GM04503 (cell line): ENCODE measurements around the gene CCL27.
"Not testable (repeated sequence)": the region's sequence is repeated elsewhere in the genome, so short reads cannot be mapped to it uniquely, and the experiment has no call there.

ENCODE experiments used
- DNase-seq: peaks from one replicate; pipeline ENCODE4 v3.0.0-alpha.2; 2012; ENCODE audit warnings: low read depth

The CCL27 gene

DNA sequence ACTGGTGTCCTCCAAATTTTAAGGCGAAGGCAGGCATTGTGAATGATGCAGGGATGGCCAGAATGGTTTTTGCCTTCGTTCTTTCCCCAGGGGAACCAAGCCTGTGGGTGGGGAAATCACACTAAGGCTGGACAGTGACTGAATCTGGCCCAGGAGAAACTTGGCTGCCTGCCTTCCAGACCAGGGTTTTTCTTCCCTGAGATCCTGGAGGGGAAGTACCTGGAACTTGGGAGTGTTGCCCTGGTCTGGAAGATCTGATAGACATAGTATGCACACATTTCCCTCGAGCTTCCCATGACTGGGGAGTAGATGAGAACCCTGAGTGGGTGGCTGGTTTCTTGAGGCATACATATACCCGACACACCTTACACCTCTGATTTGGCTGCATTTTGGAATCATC, 11.1 kb downstream of the CCL27 start:
- no peak for DNase-seq

GRCh38 chr9:34650816-34651215, 11.6 kb downstream of the CCL27 start:
- DNase-seq = no peak

- no peak for DNase-seq
Measured at GRCh38 chr9:34648673-34649072, 13.8 kb downstream of the CCL27 start.

- no peak for DNase-seq
Measured at GRCh38 chr9:34647651-34648050, 14.8 kb downstream of the CCL27 start.

GRCh38 chr9:34647084-34647403, 15.4 kb downstream of the CCL27 start:
- DNase-seq = no peak

GRCh38 chr9:34646211-34647083, 16.0 kb downstream of the CCL27 start, which contains the start of gene GALT:
GALT (plus strand) TSS chr9:34646675; CDS start chr9:34646705, 30 bp downstream.
- no peak for DNase-seq

GRCh38 chr9:34644766-34645314, 17.6 kb downstream of the CCL27 start:
- DNase-seq = no peak

DNA sequence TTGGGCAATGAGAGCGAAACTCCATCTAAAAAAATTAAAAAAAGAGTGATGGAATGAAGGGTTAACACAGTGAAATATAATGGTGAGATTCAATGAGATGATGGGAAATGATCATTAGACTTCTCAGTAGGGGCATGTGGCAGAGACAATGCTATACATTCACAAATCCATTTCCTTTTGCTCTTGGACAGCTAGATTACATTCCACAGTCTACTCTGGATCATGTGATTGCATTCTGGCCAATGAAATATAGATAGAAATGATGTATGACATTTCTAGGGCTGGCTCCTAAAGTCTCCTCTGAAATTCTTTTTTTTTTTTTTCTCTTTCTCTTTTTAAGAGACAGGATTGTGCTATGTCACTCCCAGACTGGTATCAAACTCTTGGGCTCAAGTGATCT, 19.8 kb downstream of the CCL27 start:
- DNase-seq = no peak

DNA sequence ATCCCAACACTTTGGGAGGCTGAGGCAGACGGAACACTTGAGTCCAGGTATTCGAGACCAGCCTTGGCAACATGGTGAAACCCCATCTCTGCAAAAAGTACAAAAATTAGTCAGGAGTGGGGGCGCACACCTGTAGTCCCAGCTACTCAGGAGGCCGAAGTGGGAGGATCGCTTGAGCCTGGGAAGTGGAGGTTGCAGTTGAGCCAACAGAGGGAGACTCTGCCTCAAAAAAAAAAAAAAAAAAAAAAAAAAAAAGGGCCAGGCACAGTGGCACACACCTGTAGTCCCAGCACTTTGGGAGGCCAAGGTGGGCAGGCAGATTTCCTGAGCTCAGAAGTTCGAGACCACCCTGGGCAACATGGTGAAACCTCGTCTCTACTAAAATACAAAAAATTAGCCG, 23.1 kb downstream of the CCL27 start:
- not testable (repeated sequence) for DNase-seq

DNA sequence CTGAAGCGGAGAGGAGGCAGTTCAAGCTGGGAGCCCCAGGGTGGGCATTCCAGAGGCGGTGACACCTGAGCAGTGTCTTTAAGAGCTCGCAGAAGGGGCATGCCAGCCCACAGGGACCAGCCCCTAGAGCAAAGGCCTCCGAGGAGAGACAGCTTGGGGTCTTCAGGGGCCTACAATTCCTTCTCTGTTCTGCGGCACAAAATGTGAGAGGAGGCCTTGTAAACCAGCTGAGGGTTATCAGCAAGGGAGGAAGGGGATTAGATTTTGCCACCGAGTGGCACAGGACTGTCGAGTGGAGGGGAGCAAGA, 24.4 kb downstream of the CCL27 start:
- DNase-seq = no peak

DNA sequence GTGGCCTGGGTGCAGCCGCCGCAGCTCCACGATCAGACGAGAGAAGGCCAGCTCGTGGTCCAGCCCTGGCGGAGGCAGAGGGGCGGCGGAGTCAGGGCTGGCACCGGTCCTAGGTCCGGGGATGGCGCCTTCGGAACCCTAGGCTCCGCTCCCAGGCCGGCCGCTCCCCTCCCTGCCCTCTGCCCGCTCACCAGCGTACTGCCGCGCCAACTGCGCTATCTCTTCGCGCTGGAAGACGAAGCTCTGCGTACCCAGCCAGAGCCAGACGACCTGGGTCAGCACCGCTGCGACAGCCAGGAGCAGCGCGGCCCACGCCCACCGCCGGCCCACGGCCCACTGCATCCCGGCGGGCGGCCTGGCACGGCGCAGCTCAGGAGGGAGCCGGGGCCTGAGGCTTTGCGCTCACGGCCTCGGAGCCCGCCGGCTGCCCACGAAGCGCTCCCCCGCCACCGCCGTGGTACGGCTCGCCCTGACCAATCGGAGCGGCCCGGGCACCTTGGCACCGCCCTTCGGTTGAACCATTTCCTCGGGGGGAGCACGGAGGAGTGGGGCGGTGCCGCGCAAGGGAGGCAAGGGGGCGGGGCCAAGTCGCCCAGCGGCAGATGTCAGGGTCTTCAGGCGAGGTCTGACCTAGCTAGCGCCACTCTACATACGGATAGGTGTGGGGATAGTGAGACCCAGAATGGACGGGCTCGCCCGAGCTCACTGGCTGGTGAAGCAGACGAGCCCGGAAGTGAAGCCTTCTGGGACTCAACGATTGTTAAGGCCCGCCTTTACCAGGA, 24.9 kb downstream of the CCL27 start, which contains the start of gene SIGMAR1:
TSS of gene SIGMAR1 (minus strand) at position 432 of the 782 bp plus-strand sequence. CDS start at position 342, 90 bp downstream.
- DNase-seq = no peak

DNA sequence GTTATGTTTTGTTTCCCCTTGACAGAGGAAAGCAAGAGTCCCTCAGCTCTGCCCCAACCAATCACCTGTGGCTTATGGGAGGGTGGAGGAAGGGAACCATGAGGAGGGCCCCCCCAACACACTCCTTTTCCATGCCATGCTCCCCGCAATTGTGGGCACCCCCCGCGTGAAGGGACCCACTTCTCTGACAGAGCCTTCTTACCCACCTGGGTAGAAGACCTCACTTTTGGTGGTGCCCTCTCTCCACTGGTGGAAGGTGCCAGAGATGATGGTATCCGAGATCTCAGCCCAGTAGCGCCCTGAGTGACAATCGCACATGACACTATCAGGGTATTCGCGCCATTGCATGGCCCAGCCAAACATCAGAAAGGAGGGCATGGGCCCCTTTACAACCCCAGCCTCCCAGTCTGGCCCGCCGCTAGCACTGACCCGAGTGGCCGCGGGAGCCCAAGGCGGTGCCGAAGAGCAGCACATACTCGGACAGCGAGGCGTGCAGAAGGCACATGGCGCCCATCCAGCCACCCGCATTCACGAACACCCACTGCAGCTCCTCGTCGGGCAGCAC, 25.6 kb downstream of the CCL27 start:
- DNase-seq = no peak

DNA sequence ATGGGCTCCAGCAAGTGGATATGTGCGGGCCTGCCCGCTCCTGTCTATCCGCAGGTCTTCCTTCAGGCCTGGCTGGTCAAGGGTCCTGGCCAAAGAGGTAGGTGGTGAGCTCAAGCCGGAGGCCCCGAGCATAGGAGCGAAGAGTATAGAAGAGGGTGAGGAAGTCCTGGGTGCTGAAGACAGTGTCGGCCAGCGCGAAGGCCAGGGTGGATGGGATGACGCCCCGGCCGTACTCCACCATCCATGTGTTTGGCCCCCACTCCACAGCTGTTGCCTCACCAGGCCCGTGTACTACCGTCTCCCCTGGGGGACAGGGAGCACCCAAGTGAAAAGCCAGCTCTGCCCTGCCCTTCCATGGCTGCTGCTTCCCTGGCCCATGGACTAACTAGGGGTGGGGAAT, 26.9 kb downstream of the CCL27 start:
- no peak for DNase-seq

DNA sequence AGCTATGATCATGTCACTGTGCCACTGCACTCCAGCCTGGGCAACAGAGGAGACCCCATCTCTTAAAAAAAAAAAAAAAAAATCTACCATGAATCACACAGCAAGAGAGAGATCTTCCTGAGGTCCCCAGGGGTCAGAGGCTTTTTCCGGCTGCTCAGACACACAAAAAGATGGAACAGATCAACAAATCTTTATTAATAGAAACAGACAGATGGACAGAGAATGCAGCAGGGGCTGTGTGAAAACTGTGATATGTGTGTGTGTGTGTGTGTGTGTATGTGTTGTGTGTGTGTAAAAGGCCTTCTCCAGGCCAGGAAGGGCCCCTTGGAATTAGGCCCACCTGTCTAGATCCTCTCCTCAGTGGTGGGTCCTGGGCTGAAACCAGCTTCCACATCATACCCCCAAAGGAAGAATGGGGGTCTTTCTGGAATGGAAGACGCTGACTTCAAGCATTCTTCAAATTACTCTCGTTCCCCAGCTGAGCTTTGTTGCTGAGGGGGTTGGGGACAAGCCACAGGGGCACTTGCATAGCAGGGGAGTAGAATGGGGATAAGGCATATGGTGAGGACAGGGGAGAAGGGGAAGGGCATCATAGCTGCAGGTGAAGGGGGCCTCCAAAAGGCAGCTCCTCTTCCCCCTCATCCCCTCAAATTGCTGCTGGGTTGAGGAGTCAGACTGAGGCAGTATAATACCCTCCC, 27.8 kb downstream of the CCL27 start:
- no peak for DNase-seq

DNA sequence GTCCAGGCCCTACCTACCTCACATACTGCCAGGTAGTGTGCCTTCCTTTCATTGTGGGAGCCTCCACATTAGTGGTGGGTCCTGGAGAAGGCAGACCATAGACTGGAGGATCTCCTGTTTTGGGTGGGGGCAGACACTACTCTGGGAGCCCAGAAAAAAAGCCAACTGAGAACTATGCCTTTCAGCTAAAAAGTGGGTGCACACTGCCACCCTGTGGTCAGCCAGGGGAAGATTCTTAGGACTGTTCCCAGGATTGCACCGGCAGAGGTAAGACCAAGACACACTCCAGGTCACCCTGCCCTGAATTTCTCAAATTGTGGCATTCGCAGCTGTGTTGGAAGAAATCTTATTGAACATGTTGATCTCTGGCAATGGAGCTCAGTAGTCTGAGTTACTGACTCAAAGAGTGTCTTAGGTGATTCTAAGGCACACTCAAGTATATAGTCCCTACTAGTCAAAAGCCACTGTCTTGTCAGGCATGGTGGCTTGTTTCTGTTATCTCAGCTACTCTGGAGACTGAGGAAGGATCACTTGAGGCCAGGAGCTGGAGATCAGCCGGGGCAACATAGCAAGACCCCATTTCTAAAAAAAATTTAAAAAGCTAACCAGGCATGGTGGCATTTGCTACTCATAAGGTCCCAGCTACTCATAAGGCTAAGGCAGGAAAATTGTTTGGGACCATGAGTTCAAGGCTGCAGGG, 28.5 kb downstream of the CCL27 start:
- no peak for DNase-seq

GRCh38 chr9:34633166-34633565, 29.3 kb downstream of the CCL27 start:
- DNase-seq = no peak

- no peak for DNase-seq
Measured at GRCh38 chr9:34630402-34631154, 31.9 kb downstream of the CCL27 start.

GRCh38 chr9:34629491-34629808, 33.0 kb downstream of the CCL27 start:
- DNase-seq = no peak

DNA sequence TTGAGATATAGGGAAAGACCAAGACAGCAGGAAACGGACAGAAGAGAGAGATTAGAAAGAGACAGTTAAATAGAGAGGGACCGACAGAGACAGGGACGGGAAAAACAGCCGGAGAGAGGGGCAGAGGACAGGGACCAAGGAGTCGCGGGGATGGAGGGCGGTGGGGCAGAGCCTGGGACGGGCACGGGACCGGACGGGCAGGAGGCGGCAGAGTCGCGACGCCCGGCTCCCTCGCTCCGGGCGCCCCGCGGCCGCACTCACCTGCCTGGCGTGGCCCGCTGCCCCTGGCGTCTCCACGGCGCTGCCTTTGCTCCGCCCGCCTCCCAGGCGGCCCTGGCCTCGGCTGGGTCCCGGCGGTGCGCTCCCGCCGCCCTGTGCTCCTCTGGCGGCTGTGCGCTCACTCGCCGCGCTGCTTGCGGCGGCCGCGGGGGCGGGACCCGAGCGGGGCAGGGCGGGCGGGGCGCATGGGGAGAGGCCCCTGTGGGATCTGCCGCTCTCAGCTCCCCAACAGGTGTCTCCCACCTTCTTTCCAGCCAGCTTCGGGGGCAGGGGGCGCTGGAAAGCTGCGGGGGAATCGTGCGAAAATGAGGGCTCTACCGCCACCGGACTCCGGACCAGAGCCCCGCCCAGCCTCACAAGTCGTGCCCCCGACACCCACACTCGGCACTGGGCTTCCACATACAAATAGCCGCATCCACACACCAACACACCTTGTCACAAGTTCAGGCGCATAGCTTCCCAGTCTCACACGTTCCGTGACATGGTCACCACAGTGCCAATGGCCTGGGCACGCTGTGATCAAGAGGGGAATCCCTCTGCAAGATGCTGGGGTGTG, 33.6 kb downstream of the CCL27 start, which contains the start of gene ARID3C:
TSS of gene ARID3C (minus strand) at position 411 of the 835 bp plus-strand sequence. CDS start 1,052 bp downstream, outside the sequence.
- DNase-seq = no peak
